ENCODE results near the gene C6orf132. TPM values are rescaled to one million over a fixed set of nuclear protein-coding genes. Genes with fewer than 3 reads are reported as not detected.

The C6orf132 gene
- polyA plus RNA-seq, 1 donor from 2014 or later, result not detected

- H3K4me3 Mint-ChIP-seq, result no peak overlapping the region
- peaks cover 0 to 1% (median 0%) of the 10 kb centered on the region in 3 donors for H3K9me3 Mint-ChIP-seq
- peaks cover 8 to 16% (median 14%) of the 10 kb centered on the region in 3 donors for H3K4me1 Mint-ChIP-seq
- H3K27me3 Mint-ChIP-seq, result no peaks in the 10 kb centered on the region
- no peak overlapping the region for H3K27ac Mint-ChIP-seq
- H3K36me3 Mint-ChIP-seq, result no peaks in the 10 kb centered on the region
Measured at GRCh38 chr6:42135161-42135560, 7.3 kb downstream of the C6orf132 start.

- H3K4me3 Mint-ChIP-seq, result no peak overlapping the region
- H3K36me3 Mint-ChIP-seq, result no peaks in the 10 kb centered on the region
- no peak overlapping the region for H3K27ac Mint-ChIP-seq
- H3K4me1 Mint-ChIP-seq, result peaks cover 6 to 12% (median 8%) of the 10 kb centered on the region in 3 donors
- no peaks in the 10 kb centered on the region for H3K27me3 Mint-ChIP-seq
- peaks cover 0 to 1% (median 0%) of the 10 kb centered on the region in 3 donors for H3K9me3 Mint-ChIP-seq
Measured at GRCh38 chr6:42133926-42134325, 8.5 kb downstream of the C6orf132 start.

GRCh38 chr6:42131531-42131930 is 10.9 kb downstream of the C6orf132 start:
- Mint-ChIP-seq H3K36me3 (no peaks in the 10 kb centered on the region), H3K27me3 (no peaks in the 10 kb centered on the region), H3K9me3 (peaks cover 0 to 1% (median 0%) of the 10 kb centered on the region in 3 donors), H3K4me1 (peaks cover 3 to 5% (median 4%) of the 10 kb centered on the region in 3 donors), H3K4me3 (no peak overlapping the region), H3K27ac (no peak overlapping the region)

DNA sequence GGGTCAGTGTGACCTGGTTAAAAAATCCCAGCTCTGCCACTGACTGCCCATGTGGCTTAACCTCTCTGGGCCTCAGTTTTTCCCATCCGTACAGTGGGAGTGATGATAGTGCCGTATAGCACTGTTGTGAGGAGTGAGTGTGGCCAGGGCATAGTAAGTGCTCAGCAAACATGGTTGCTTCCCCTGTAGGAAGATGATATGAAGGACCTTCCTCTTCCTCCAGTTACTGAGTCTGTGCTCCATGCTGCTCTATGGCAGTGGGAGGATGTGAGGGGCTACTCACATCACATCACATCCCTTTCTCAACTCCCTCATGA is 13.1 kb downstream of the C6orf132 start:
- H3K4me1 Mint-ChIP-seq, result peaks cover 0 to 2% (median 0%) of the 10 kb centered on the region in 3 donors
- H3K27me3 Mint-ChIP-seq, result no peaks in the 10 kb centered on the region
- no peak overlapping the region for H3K4me3 Mint-ChIP-seq
- no peaks in the 10 kb centered on the region for H3K36me3 Mint-ChIP-seq
- H3K9me3 Mint-ChIP-seq, result peaks cover 0 to 1% (median 0%) of the 10 kb centered on the region in 3 donors
- H3K27ac Mint-ChIP-seq, result no peak overlapping the region

GRCh38 chr6:42128460-42129359 is 13.7 kb downstream of the C6orf132 start:
- Mint-ChIP-seq H3K27me3 (no peaks in the 10 kb centered on the region), H3K27ac (no peak overlapping the region), H3K4me3 (no peak overlapping the region), H3K9me3 (peaks cover 0 to 1% (median 0%) of the 10 kb centered on the region in 3 donors), H3K36me3 (no peaks in the 10 kb centered on the region), H3K4me1 (no peaks in the 10 kb centered on the region)

DNA sequence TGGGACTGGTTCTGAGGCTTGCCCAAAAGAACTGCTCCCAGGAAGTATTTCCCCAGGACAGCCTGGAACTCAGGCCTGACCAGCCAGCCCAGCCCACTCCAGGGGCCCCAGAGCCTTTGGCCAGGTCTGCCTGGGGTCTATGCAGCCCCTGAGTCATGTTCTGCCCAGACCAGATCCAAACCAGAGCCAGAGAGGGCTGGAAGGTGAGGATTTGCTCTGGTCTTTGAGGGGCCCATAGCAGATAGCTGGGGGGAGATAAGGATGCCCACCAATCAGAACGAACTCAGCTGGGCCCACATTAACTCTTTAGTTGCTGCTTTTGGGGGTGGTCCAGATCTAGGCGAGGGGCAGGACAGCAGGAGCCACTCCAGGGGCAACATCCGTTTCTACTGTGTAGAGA is 16.8 kb downstream of the C6orf132 start:
- Mint-ChIP-seq H3K9me3 (peaks cover 0 to 1% (median 0%) of the 10 kb centered on the region in 3 donors), H3K27me3 (no peaks in the 10 kb centered on the region), H3K4me3 (no peak overlapping the region), H3K27ac (no peak overlapping the region), H3K4me1 (no peaks in the 10 kb centered on the region), H3K36me3 (no peaks in the 10 kb centered on the region)

GRCh38 chr6:42125231-42125630 is 17.2 kb downstream of the C6orf132 start:
- Mint-ChIP-seq H3K36me3 (no peaks in the 10 kb centered on the region), H3K4me3 (no peak overlapping the region), H3K9me3 (peaks cover 0 to under 1% (median 0%) of the 10 kb centered on the region in 3 donors), H3K27ac (no peak overlapping the region), H3K4me1 (no peaks in the 10 kb centered on the region), H3K27me3 (no peaks in the 10 kb centered on the region)

DNA sequence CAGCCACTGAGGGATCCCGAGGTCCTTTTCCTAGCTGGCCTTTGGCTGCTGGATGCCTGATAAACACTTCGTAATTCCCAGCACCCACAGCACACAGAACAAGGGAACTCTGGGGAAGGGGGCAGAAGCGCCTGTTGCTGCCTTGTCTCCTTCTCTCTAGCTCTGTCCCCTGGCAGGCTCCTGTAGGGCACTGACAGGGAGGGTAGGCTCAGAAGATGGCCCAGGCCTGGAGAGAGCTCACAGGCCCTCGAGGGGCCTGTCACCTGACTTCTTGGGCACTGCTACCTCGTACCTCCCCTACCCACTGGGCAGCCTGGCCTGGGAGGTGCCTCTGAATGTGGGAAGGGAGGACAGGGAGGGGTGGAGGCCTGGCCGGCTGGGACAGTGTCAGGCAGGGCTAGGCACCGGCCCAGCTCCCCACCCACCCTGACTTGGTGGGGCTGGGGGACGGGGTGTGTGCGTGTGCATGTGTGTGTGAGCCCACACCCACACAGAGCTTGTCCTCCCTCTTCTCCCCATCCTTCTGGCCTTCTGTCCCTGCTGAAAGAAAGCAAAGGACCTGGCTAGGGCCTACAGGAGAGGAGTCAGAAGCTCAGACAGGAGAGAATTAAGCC is 18.1 kb downstream of the C6orf132 start:
- no peaks in the 10 kb centered on the region for H3K36me3 Mint-ChIP-seq
- no peaks in the 10 kb centered on the region for H3K4me1 Mint-ChIP-seq
- H3K9me3 Mint-ChIP-seq, result no peaks in the 10 kb centered on the region
- no peak overlapping the region for H3K4me3 Mint-ChIP-seq
- no peaks in the 10 kb centered on the region for H3K27me3 Mint-ChIP-seq
- H3K27ac Mint-ChIP-seq, result no peak overlapping the region

- no peaks in the 10 kb centered on the region for H3K9me3 Mint-ChIP-seq
- no peaks in the 10 kb centered on the region for H3K36me3 Mint-ChIP-seq
- H3K4me3 Mint-ChIP-seq, result no peak overlapping the region
- no peaks in the 10 kb centered on the region for H3K4me1 Mint-ChIP-seq
- no peaks in the 10 kb centered on the region for H3K27me3 Mint-ChIP-seq
- H3K27ac Mint-ChIP-seq, result no peak overlapping the region
Measured at GRCh38 chr6:42123379-42124103, 18.9 kb downstream of the C6orf132 start.

DNA sequence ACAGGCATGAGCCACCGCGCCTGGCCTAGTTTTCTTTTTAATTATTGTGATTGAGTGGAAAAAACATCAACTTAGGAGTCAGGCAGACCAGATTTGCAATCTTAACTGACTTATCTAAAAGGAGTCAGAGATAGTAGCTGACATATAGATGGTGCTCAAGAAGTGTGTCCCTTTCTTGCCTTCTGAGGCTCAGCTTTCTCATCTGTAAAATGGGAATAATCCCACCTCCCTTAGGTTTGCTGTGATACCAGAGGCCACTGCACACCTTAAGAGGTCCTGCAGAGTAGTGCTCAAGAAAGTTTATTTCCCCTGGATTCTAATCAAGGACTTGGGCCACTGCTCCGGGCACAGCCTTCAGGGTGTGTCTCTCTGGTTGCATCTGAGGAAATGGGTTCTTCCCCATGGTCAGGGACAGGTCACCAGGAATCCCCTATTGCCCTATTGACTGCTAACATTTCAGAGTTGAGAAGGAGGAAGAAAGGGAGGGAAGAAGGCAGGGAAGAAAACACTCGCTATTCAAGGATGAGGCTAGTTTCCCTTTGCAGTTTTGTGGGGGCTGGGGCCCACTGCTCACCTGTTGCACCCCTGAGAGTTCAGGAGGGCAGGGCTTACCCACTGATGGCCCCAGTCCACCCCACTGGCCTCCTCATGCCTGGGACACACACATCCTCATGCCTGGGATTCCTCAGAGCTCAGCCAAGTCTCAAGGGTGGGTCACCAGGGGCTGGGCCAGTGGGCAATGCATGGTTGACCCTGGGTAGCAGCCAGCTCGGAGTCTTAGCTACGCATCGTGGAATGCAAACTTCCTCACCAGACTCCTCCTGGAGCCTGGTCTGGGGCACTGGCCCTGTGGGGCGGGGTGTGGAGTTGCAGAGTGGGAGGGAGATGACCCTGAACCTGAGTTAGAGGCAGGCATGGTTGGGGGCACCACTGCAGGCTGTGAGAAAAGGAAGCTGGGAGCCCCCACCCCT is 21.2 kb downstream of the C6orf132 start:
- Mint-ChIP-seq H3K9me3 (no peaks in the 10 kb centered on the region), H3K4me3 (no peak overlapping the region), H3K4me1 (no peaks in the 10 kb centered on the region), H3K27me3 (peaks cover 2% of the 10 kb centered on the region), H3K36me3 (no peaks in the 10 kb centered on the region), H3K27ac (no peak overlapping the region)

DNA sequence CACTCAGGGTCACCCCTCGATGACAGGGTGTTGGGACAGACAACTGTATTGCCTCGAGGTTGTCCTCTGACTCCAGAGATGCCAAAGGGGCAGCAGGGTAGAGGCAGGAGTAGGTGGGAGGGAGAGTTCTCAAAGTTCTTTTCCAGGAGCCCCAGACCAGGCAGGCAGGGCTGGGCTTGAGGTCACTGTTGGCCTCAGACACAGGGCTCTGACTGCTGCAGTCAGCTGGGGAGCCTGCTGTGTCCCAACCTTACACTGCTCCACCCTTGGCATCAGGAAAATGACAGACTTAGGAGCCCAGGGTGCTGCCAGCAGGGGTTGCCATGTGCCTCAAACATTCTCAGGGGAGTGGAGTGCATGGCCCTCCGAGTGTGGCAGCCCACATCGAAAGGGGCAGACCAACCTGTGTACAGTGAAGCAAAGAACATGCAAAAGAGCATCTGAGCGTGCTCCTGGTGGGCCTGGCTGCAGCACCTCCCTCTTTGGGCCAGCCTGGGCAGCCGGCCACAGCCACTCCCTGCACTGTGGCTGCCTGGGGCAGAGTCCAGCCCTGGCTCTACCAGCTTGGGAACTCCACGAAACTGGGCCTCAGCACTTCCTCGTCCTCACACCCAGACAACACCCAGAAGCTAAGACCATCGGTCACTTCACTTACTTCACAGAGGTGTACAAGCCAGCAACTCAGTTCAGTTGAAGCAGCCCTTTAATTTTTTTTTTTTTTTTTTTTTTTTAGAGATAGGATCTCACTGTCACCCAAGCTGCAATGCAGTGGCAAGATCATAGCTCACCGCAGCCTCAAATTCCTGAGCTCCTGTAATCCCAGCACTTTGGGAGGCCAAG is 24.0 kb downstream of the C6orf132 start:
- no peaks in the 10 kb centered on the region for H3K36me3 Mint-ChIP-seq
- H3K27me3 Mint-ChIP-seq, result peaks cover 2% of the 10 kb centered on the region
- H3K27ac Mint-ChIP-seq, result no peak overlapping the region
- H3K4me3 Mint-ChIP-seq, result no peak overlapping the region
- H3K9me3 Mint-ChIP-seq, result no peaks in the 10 kb centered on the region
- no peaks in the 10 kb centered on the region for H3K4me1 Mint-ChIP-seq

DNA sequence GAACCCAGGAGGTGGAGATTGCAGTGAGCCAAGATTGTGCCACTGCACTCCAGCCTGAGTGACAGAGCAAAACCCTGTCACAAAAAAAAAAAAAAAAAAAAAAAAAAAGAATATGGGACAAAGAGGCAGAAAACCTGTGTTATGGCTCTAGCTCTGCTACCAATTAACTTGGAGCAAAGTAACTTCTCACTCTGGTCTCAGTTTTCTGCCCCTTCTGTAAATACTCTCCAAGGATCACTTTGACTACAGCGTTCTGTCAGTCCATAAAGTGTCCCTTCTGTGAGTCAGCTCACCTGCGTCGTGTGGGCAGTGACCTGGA is 24.6 kb downstream of the C6orf132 start:
- H3K36me3 Mint-ChIP-seq, result no peaks in the 10 kb centered on the region
- peaks cover 2% of the 10 kb centered on the region for H3K27me3 Mint-ChIP-seq
- H3K4me3 Mint-ChIP-seq, result no peak overlapping the region
- H3K4me1 Mint-ChIP-seq, result no peaks in the 10 kb centered on the region
- H3K9me3 Mint-ChIP-seq, result no peaks in the 10 kb centered on the region
- H3K27ac Mint-ChIP-seq, result no peak overlapping the region

- Mint-ChIP-seq H3K4me3 (no peak overlapping the region), H3K27me3 (peaks cover 2% of the 10 kb centered on the region), H3K27ac (no peak overlapping the region), H3K4me1 (no peaks in the 10 kb centered on the region), H3K36me3 (no peaks in the 10 kb centered on the region), H3K9me3 (peaks cover 0 to 5% (median 0%) of the 10 kb centered on the region in 3 donors)
Measured at GRCh38 chr6:42113936-42114636, 28.3 kb downstream of the C6orf132 start.
